ENCODE measurements around the gene AMFR.

- TF ChIP-seq, protein P1, sequence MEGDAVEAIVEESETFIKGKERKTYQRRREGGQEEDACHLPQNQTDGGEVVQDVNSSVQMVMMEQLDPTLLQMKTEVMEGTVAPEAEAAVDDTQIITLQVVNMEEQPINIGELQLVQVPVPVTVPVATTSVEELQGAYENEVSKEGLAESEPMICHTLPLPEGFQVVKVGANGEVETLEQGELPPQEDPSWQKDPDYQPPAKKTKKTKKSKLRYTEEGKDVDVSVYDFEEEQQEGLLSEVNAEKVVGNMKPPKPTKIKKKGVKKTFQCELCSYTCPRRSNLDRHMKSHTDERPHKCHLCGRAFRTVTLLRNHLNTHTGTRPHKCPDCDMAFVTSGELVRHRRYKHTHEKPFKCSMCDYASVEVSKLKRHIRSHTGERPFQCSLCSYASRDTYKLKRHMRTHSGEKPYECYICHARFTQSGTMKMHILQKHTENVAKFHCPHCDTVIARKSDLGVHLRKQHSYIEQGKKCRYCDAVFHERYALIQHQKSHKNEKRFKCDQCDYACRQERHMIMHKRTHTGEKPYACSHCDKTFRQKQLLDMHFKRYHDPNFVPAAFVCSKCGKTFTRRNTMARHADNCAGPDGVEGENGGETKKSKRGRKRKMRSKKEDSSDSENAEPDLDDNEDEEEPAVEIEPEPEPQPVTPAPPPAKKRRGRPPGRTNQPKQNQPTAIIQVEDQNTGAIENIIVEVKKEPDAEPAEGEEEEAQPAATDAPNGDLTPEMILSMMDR (optimal IDR thresholded peaks at IDR 0.05 in 1 of 3, IDR thresholded peaks at IDR 0.05 in 1 of 3, conservative IDR thresholded peaks at IDR 0.05 in 1 of 3; ENCODE audit: extremely low read depth in 1 of 3, insufficient read depth in 2 of 3, low read length in 3 of 3), result peak; percentile 57 to 71 (median 64)
- no peak for TF ChIP-seq EZH2 (IDR thresholded peaks at IDR 0.05; ENCODE audit: low read length)
These were observed 23.9 kb downstream of the AMFR start for GRCh38 chr16:56401482-56401881.

Measured in keratinocyte (primary cell).